ENCODE measurements around the gene FMO3.

The FMO3 gene

GRCh38 chr1:171113382-171113781, 22.7 kb downstream of the FMO3 start:
- CTCF ChIA-PET, result no interaction called here
- POLR2A ChIA-PET, result no interaction called here

DNA sequence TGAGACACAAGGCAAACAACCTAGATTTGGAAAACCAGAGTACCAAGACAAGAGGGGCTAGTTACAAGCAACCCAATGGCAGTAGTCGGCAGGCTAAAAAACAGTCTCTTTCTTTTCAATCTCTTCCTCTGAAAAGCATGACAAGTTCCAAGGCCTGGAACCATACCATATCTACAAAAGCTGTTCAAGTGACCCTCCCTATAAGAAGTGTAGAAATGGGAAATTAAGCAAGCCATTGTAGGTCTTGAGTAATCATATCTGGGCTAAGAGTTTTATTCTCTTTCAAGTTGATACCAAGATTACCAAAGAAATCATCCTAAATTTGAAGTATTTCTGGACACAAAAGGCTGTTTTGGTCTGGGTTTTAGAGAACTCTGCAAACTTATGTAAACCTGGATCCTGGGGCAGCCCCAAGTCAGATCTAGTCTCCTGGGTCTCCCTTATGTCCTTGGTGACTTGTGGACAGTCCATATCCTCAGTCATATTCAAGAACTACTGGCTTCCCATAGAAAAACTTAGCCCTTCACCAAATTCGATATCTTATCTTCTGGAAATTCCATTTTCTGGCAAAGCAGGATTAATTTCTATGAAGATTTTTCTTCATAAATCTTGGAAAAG, 24.7 kb downstream of the FMO3 start:
- H3K4me3 ChIP-seq (ENCODE audit: low read depth, low read length), result no peak overlapping the region
- ChIA-PET POLR2A (no interaction called here), CTCF (no interaction called here)
- TF ChIP-seq ZNF521 (tag by site-specific recombination; IDR thresholded peaks at IDR 0.05) (no peak), OVOL3 (tag by site-specific recombination; IDR thresholded peaks at IDR 0.05) (no peak)
- H3K4me1 ChIP-seq (ENCODE audit: control insufficient read depth, insufficient read depth, low read length), result no peaks in the 10 kb centered on the region
- no peak overlapping the region for H3K27ac ChIP-seq (ENCODE audit: extremely low read depth, low read depth, low read length)
- H3K9me3 ChIP-seq (ENCODE audit: control insufficient read depth, insufficient read depth, low read depth, low read length), result no peaks in the 10 kb centered on the region
- no peaks in the 10 kb centered on the region for H3K36me3 ChIP-seq (ENCODE audit: control insufficient read depth in 2 of 2, insufficient read depth in 1 of 2, low read length in 2 of 2)

More at GRCh38 chr1:171113382-171113781, 22.7 kb downstream of the FMO3 start:
- no peaks in the 10 kb centered on the region for H3K36me3 ChIP-seq (ENCODE audit: control insufficient read depth in 2 of 2, insufficient read depth in 1 of 2, low read length in 2 of 2)
- H3K4me1 ChIP-seq (ENCODE audit: control insufficient read depth, insufficient read depth, low read length), result no peaks in the 10 kb centered on the region
- H3K4me3 ChIP-seq (ENCODE audit: low read depth, low read length), result no peak overlapping the region
- no peaks in the 10 kb centered on the region for H3K9me3 ChIP-seq (ENCODE audit: control insufficient read depth, insufficient read depth, low read depth, low read length)
- H3K27ac ChIP-seq (ENCODE audit: extremely low read depth, low read depth, low read length), result no peak overlapping the region
- TF ChIP-seq ZNF529 (tag by site-specific recombination; IDR thresholded peaks at IDR 0.05; ENCODE audit: insufficient replicate concordance) (no peak), ZNF174 (tag by site-specific recombination; IDR thresholded peaks at IDR 0.05) (no peak), ZNF16 (tag by site-specific recombination; IDR thresholded peaks at IDR 0.05; ENCODE audit: low read depth) (no peak), ZBTB20 (tag by site-specific recombination; IDR thresholded peaks at IDR 0.05) (no peak), ZNF169 (tag by site-specific recombination; IDR thresholded peaks at IDR 0.05) (no peak), ZNF266 (tag by site-specific recombination; IDR thresholded peaks at IDR 0.05; ENCODE audit: low read depth) (no peak), ZNF239 (tag by site-specific recombination; IDR thresholded peaks at IDR 0.05) (no peak), HOXA7 (CRISPR knock-in tag; IDR thresholded peaks at IDR 0.05; ENCODE audit: borderline replicate concordance) (no peak), KLF16 (tag by site-specific recombination; IDR thresholded peaks at IDR 0.05) (no peak)

DNA sequence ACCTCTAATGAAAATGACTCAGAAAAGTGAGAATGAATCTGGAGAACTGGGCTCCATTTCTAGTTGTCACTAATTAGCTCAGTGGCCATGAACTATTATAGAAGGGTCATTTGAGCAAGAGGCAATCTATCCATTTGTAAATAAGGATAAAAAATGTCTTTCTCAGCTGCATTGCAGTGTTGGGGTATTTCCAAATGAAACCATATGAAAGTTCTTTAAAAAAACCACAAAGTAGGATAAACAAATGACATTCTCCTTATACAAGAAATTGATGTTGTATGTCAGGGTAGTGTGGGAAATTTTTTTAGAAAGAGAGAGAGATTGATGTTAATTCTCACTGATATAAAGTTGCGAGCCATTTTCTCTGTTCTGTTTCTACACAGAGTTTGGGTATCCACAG, 26.0 kb downstream of the FMO3 start:
- no peaks in the 10 kb centered on the region for H3K4me1 ChIP-seq (ENCODE audit: control insufficient read depth, insufficient read depth, low read length)
- TF ChIP-seq ZNF10 (tag by site-specific recombination; IDR thresholded peaks at IDR 0.05) (no peak), ZNF132 (tag by site-specific recombination; IDR thresholded peaks at IDR 0.05; ENCODE audit: borderline replicate concordance) (no peak), ZNF521 (tag by site-specific recombination; IDR thresholded peaks at IDR 0.05) (no peak), ZNF18 (tag by site-specific recombination; IDR thresholded peaks at IDR 0.05) (no peak), ZNF837 (tag by site-specific recombination; IDR thresholded peaks at IDR 0.05) (no peak), BCL11A (tag by site-specific recombination; IDR thresholded peaks at IDR 0.05; ENCODE audit: low read depth) (no peak), ZNF221 (tag by site-specific recombination; IDR thresholded peaks at IDR 0.05; ENCODE audit: borderline replicate concordance) (no peak), ZNF311 (tag by site-specific recombination; IDR thresholded peaks at IDR 0.05; ENCODE audit: borderline replicate concordance) (no peak), ZNF24 (tag by site-specific recombination; IDR thresholded peaks at IDR 0.05) (no peak), REPIN1 (tag by site-specific recombination; IDR thresholded peaks at IDR 0.05; ENCODE audit: low read depth) (no peak), ZNF571 (tag by site-specific recombination; IDR thresholded peaks at IDR 0.05) (no peak)
- no peak overlapping the region for H3K27ac ChIP-seq (ENCODE audit: extremely low read depth, low read depth, low read length)
- POLR2A ChIA-PET, result no interaction called here
- CTCF ChIA-PET, result no interaction called here
- no peaks in the 10 kb centered on the region for H3K9me3 ChIP-seq (ENCODE audit: control insufficient read depth, insufficient read depth, low read depth, low read length)
- no peak overlapping the region for H3K4me3 ChIP-seq (ENCODE audit: low read depth, low read length)
- no peaks in the 10 kb centered on the region for H3K36me3 ChIP-seq (ENCODE audit: control insufficient read depth in 2 of 2, insufficient read depth in 1 of 2, low read length in 2 of 2)
